Ovary (tissue), 9 donors: ENCODE data around the gene KCNB1. TPM values are rescaled to one million over a fixed set of nuclear protein-coding genes. Genes with fewer than 3 reads are reported as not detected.

Experiments used
- DNase-seq, 5 donors: peaks; one replicate each; pipeline ENCODE4 v3.0.0-alpha.2; 2019 to 2020
- H3K27ac ChIP-seq, 2 donors: fragments of 200-600 bp; one replicate each; pipeline versions ENCODE4 v1.5.1 to v1.8.0; 2019 to 2022
- H3K27me3 ChIP-seq: fragments of 200-600 bp; one replicate; pipeline ENCODE4 v1.8.0; 2022
- H3K36me3 ChIP-seq: fragments of 200-600 bp; sonication (generic); one replicate; pipeline ENCODE4 v1.5.1; 2019
- H3K4me1 ChIP-seq: one replicate; pipeline ENCODE4 v1.8.1; 2013; ENCODE audit warnings: mild to moderate bottlenecking, moderate library complexity; ENCODE audit not compliant: insufficient read depth
- H3K4me3 ChIP-seq: fragments of 200-600 bp; sonication (generic); one replicate; pipeline ENCODE4 v1.5.1; 2017
- H3K9me3 ChIP-seq, 2 donors: fragments of 200-600 bp in 1 of 2; sonication (generic) in 1 of 2; one replicate each; pipeline versions ENCODE4 v1.5.1 to v1.8.1; 2013 to 2019; ENCODE audit warnings: mild to moderate bottlenecking in 1 of 2, moderate library complexity in 1 of 2
- CTCF ChIP-seq, 3 donors: fragments of 450-650 bp in 2 of 3; fragments of 200-600 bp in 1 of 3; IDR thresholded peaks; one replicate each; pipeline versions ENCODE4 v1.5.1 to v1.8.0; 2016 to 2022; ENCODE audit warnings: antibody characterized with exemption in 3 of 3, mild to moderate bottlenecking in 1 of 3
- EP300 ChIP-seq: sonication (generic); formaldehyde crosslinking; IDR thresholded peaks from one replicate; pipeline ENCODE4 v1.6.1; 2017; ENCODE audit warnings: antibody characterized with exemption
- POLR2A ChIP-seq: fragments of 450-650 bp; IDR thresholded peaks from one replicate; pipeline ENCODE4 v1.6.1; 2017; ENCODE audit warnings: antibody characterized with exemption, mild to moderate bottlenecking, moderate library complexity
- WGBS, 3 donors: extraction: QIAGEN DNeasy Blood & Tissue Kit in 1 of 3; methylation state at CpG; one replicate each; pipeline versions ENCODE4 v1.1.5 to v1.1.7; 2013 to 2017; 5-methylcytosine and 5-hydroxymethylcytosine counted together
- intact Hi-C, 4 donors: fragments of 100-400 bp; cut with DNase I; formaldehyde crosslinking; loops; one replicate each; pipeline versions ENCODE4 v1.11.0 to v1.15.1; 2022 to 2023
- polyA plus RNA-seq, 2 donors: library from polyadenylated mRNA; stranded (reverse); fragments of 200-250 nt in 1 of 2; fragments of 350-450 nt in 1 of 2; fragmentation: Illumina TruSeq in 1 of 2; extraction: RNeasy Lipid Tissue Mini Kit (QIAGEN cat#74804) in 1 of 2; gene quantifications; one replicate each; pipeline ENCODE4 v1.2.3, GENCODE V29; 2013 to 2014
- total RNA-seq, 7 donors: library from RNA; depleted of rRNA in 2 of 7; stranded (reverse); fragments of >200 nt in 2 of 7; fragmentation: NEBNext Ultra II Directional in 3 of 7; extraction: Animal tissue kit (Norgen Biotek cat#: 25700) in 3 of 7; gene quantifications; one replicate each; pipeline versions ENCODE4 v1.1.0 to v1.2.4, GENCODE V29; 2016 to 2023
- donor health status: DM: no; HTN: no; CAD: no; lungs with moderate emphysema.
- donor health status: DM: no; HTN: no; CAD: no.
- donor health status: Bipolar disorder and iron deficiency.
- donor health status: DM: yes; HTN: yes; CAD: no.
- donor health status: DM: no; HTN: no; CAD: no.
- donor health status: DM: yes; HTN: yes; CAD: no.

Gene KCNB1
- total and polyA plus RNA-seq, 9 donors, result 0.12 to 5.4 (median 1.3) TPM

GRCh38 chr20:49343246-49343645, 139.2 kb downstream of the KCNB1 start:
- Histone ChIP-seq H3K27me3 (no peaks in the 10 kb centered on the region), H3K4me1 (no peaks in the 10 kb centered on the region), H3K36me3 (no peaks in the 10 kb centered on the region), H3K27ac (no peak overlapping the region), H3K4me3 (no peak overlapping the region), H3K9me3 (no peaks in the 10 kb centered on the region)
- no peak for TF ChIP-seq EP300
- TF ChIP-seq POLR2A, result no peak
- TF ChIP-seq CTCF (IDR thresholded peaks at IDR 0.05), result no peak
- WGBS, 3 donors, result 17 to 33% (median 33%) methylated on average over 9 of the region's 9 CpGs
- no peak for DNase-seq
- intact Hi-C loops, result loop anchor here in 1 of 4 donors (10.0 kb wide), 1 partner anchor 1322 kb away; no protein-coding TSS in a partner anchor

- no peak for DNase-seq
- no peaks in the 10 kb centered on the region for H3K4me1 ChIP-seq
- WGBS, 3 donors, result 62 to 74% (median 71%) methylated on average over 14 of the region's 14 CpGs
- no peaks in the 10 kb centered on the region for H3K36me3 ChIP-seq
- no peak for TF ChIP-seq EP300
- no peak for TF ChIP-seq POLR2A
- no peak for TF ChIP-seq CTCF (IDR thresholded peaks at IDR 0.05)
- H3K27me3 ChIP-seq, result no peaks in the 10 kb centered on the region
- intact Hi-C loops, result loop anchor here in 1 of 4 donors (10.0 kb wide), 1 partner anchor 1324 kb away; no protein-coding TSS in a partner anchor
- no peak overlapping the region for H3K27ac ChIP-seq
- H3K4me3 ChIP-seq, result no peak overlapping the region
- H3K9me3 ChIP-seq, result no peaks in the 10 kb centered on the region
Observed at GRCh38 chr20:49340161-49340966, 142.1 kb downstream of the KCNB1 start.

DNA sequence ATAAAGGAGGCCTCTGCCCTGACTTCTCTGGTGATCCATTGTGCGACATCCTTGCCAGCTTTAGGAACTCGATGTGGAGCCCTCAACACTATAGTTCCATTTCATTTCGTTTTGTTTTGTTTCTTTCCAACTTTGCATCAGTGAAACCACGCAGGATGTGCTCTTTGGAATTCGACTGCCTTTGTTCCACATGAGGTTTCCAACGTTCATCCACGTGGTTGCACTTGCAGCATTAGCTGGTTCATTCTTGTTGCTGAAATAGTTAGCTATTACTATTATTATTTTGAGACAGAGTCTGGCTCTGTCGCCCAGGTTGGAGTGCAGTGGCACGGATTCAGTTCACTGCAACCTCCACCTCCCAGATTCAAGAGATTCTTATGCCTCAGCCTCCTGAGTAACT, 143.3 kb downstream of the KCNB1 start:
- no peak overlapping the region for H3K27ac ChIP-seq
- WGBS, 3 donors, result 61 to 66% (median 66%) methylated on average over 9 of the region's 9 CpGs
- no peaks in the 10 kb centered on the region for H3K4me1 ChIP-seq
- no peaks in the 10 kb centered on the region for H3K36me3 ChIP-seq
- TF ChIP-seq CTCF (IDR thresholded peaks at IDR 0.05), result no peak
- no peak for TF ChIP-seq POLR2A
- TF ChIP-seq EP300, result no peak
- H3K9me3 ChIP-seq, result no peaks in the 10 kb centered on the region
- H3K4me3 ChIP-seq, result no peak overlapping the region
- H3K27me3 ChIP-seq, result no peaks in the 10 kb centered on the region
- no peak for DNase-seq
- intact Hi-C loops, result loop anchor here (5.0 to 10.0 kb wide), 5 partner anchors 143 to 516 kb away; partner anchors contain the start of gene KCNB1 (in 1 of the 4)

GRCh38 chr20:49338061-49338460, 144.4 kb downstream of the KCNB1 start:
- no peak for DNase-seq
- no peaks in the 10 kb centered on the region for H3K27me3 ChIP-seq
- intact Hi-C loops, result loop anchor here (5.0 to 10.0 kb wide), 5 partner anchors 144 to 517 kb away; partner anchors contain the start of gene KCNB1 (in 1 of the 4)
- H3K36me3 ChIP-seq, result no peaks in the 10 kb centered on the region
- no peaks in the 10 kb centered on the region for H3K4me1 ChIP-seq
- 87 to 95% (median 92%) methylated on average over 11 of the region's 11 CpGs for WGBS, 3 donors
- no peak overlapping the region for H3K27ac ChIP-seq
- no peak overlapping the region for H3K4me3 ChIP-seq
- no peaks in the 10 kb centered on the region for H3K9me3 ChIP-seq
- TF ChIP-seq CTCF (IDR thresholded peaks at IDR 0.05), result no peak
- no peak for TF ChIP-seq EP300
- no peak for TF ChIP-seq POLR2A
